HepG2 (cell line): Measurements from ENCODE around the gene DUS2. TPM values are rescaled to one million over a fixed set of nuclear protein-coding genes. Genes with fewer than 3 reads are reported as not detected.

ENCODE experiments used
- ATAC-seq: fragments of 200-7000 bp; cut with Tn5 transposase; 3 replicates; pipeline ENCODE4 v1.9.1; 2020; ENCODE audit warnings: mild to moderate bottlenecking, moderate library complexity
- BruUV-seq: library from RNA; stranded (reverse); fragments of 400-500 nt; replicated peaks from 2 replicates; lab custom pipeline; 2021; lab: Mats Ljungman, UMichigan
- CTCF ChIA-PET: fragments of 300-600 bp; formaldehyde crosslinking; extraction: SDS; loops from one replicate; lab custom pipeline; 2021; ENCODE audit warnings: low total read pairs, inconsistent platforms, low intra/inter-chr PET ratio; lab: Yijun Ruan, JAX
- POLR2A ChIA-PET: fragments of 350-600 bp; sonication (Branson Sonifier 250); formaldehyde crosslinking; loops from one replicate; lab custom pipeline; 2020; ENCODE audit warnings: antibody characterized with exemption, inconsistent platforms; lab: Yijun Ruan, JAX
- DNase-seq: peaks from one replicate; pipeline ENCODE4 v3.0.0-alpha.2; 2015; ENCODE audit warnings: low spot score
- FAIRE-seq: peaks from 3 replicates; lab custom pipeline; 2011; peaks lifted over from hg19 to GRCh38; lab: Jason Lieb, UNC
- H2AFZ ChIP-seq: one replicate; pipeline ENCODE4 v1.6.1; 2011; ENCODE audit warnings: low read length, inconsistent platforms
- H3K27ac ChIP-seq: fragments of 300-600 bp; 3 replicates; pipeline ENCODE4 v1.8.0; 2011; ENCODE audit warnings: mixed run types, mild to moderate bottlenecking, mixed read lengths, low read length, inconsistent platforms; ENCODE audit not compliant: insufficient read depth; ENCODE audit errors: extremely low read length
- H3K27me3 ChIP-seq, 2 experiments: fragments of 200-600 bp in 1 of 2; 2 replicates in 1 of 2; 3 replicates in 1 of 2; pipeline versions ENCODE4 v1.6.0 to v1.8.0; 2011; ENCODE audit warnings: low read length in 2 of 2, mild to moderate bottlenecking in 2 of 2, moderate library complexity in 2 of 2, inconsistent platforms in 1 of 2; ENCODE audit not compliant: insufficient read depth in 2 of 2, control insufficient read depth in 1 of 2
- H3K36me3 ChIP-seq, 2 experiments: fragments of 200-600 bp in 1 of 2; replicated peaks in 1 of 2; 2 replicates in 1 of 2; 3 replicates in 1 of 2; pipeline versions ENCODE4 v1.5.1 to v1.8.0; 2011; ENCODE audit warnings: low read length in 2 of 2, inconsistent platforms in 1 of 2; ENCODE audit not compliant: insufficient read depth in 2 of 2, control insufficient read depth in 1 of 2
- H3K4me1 ChIP-seq: 2 replicates; pipeline ENCODE4 v1.5.1; 2012; ENCODE audit warnings: low read length, inconsistent platforms; ENCODE audit not compliant: insufficient read depth
- H3K4me2 ChIP-seq: 2 replicates; pipeline ENCODE4 v1.6.0; 2011; ENCODE audit warnings: low read depth, low read length, inconsistent platforms
- H3K4me3 ChIP-seq, 3 experiments: fragments of 200-600 bp in 1 of 3; sonication (generic), shearing (Covaris generic) in 1 of 3; replicated peaks in 1 of 3; 2 replicates each; pipeline ENCODE4 v1.5.1; 2011 to 2016; ENCODE audit warnings: low read length in 3 of 3, inconsistent platforms in 2 of 3, low read depth in 2 of 3, mild to moderate bottlenecking in 2 of 3, control low read depth in 1 of 3, mixed read lengths in 1 of 3; ENCODE audit not compliant: insufficient read depth in 1 of 3
- H3K79me2 ChIP-seq: one replicate; pipeline ENCODE4 v1.6.1; 2011; ENCODE audit warnings: low read length, inconsistent platforms; ENCODE audit not compliant: insufficient read depth
- H3K9ac ChIP-seq: 2 replicates; pipeline ENCODE4 v1.6.0; 2011; ENCODE audit warnings: mild to moderate bottlenecking, low read depth, low read length, inconsistent platforms; ENCODE audit not compliant: insufficient read depth
- H3K9me3 ChIP-seq: 2 replicates; pipeline ENCODE4 v1.5.1; 2012; ENCODE audit warnings: mild to moderate bottlenecking, low read length
- H4K20me1 ChIP-seq: 2 replicates; pipeline ENCODE4 v1.6.0; 2011; ENCODE audit warnings: inconsistent platforms, mild to moderate bottlenecking, low read length, moderate library complexity; ENCODE audit not compliant: insufficient read depth
- GABPB1 ChIP-seq: IDR thresholded peaks from 2 replicates; pipeline ENCODE4 v1.6.1; 2016; ENCODE audit warnings: mild to moderate bottlenecking, missing genetic modification reagents, moderate library complexity, missing compliant biosample characterization
- NFKBIZ ChIP-seq: IDR thresholded peaks from 2 replicates; pipeline ENCODE4 v1.6.1; 2018; ENCODE audit warnings: missing genetic modification reagents, missing compliant biosample characterization
- RCOR2 ChIP-seq: IDR thresholded peaks from 2 replicates; pipeline ENCODE4 v1.6.1; 2016; ENCODE audit warnings: missing biosample characterization, missing genetic modification reagents
- SCMH1 ChIP-seq: sonication (generic); formaldehyde crosslinking; IDR thresholded peaks from 2 replicates; pipeline ENCODE4 v1.9.0; 2021; ENCODE audit warnings: missing genetic modification reagents, mild to moderate bottlenecking, borderline replicate concordance
- ZBTB38 ChIP-seq: sonication (generic); formaldehyde crosslinking; IDR thresholded peaks from 2 replicates; pipeline ENCODE4 v1.5.1; 2020; ENCODE audit warnings: mild to moderate bottlenecking, missing genetic modification reagents
- ZNF446 ChIP-seq: sonication (generic); formaldehyde crosslinking; IDR thresholded peaks from 2 replicates; pipeline ENCODE4 v1.5.0; 2020; ENCODE audit warnings: mild to moderate bottlenecking, missing genetic modification reagents
- ZNF569 ChIP-seq: sonication (generic); formaldehyde crosslinking; IDR thresholded peaks from 2 replicates; pipeline ENCODE4 v1.5.0; 2020; ENCODE audit warnings: mild to moderate bottlenecking, missing genetic modification reagents, moderate library complexity, borderline replicate concordance
- WGBS: methylation state at CpG from one replicate; pipeline ENCODE4 v1.1.6; 2017; ENCODE audit warnings: low lambda C conversion rate; 5-methylcytosine and 5-hydroxymethylcytosine counted together
- in situ Hi-C: cut with HindIII; loops from 2 replicates; pipeline ENCODE4 v1.10.0; 2017; ENCODE audit warnings: low pct_unique_long_range_greater_than_20kb; ENCODE audit not compliant: extremely low pct_ligation_motif_present
- intact Hi-C: fragments of 100-400 bp; cut with micrococcal nuclease; formaldehyde crosslinking; loops from one replicate; pipeline ENCODE4 v1.10.0; 2022; ENCODE audit not compliant: unreplicated experiment
- polyA plus RNA-seq, 8 experiments: library from polyadenylated mRNA; depleted of rRNA in 3 of 8; stranded (reverse) in 7 of 8; unstranded in 1 of 8; fragments of >200 nt; fragmentation: Illumina TruSeq in 4 of 8; extraction: Trizol in 4 of 8; gene quantifications; 2 replicates each; pipeline versions ENCODE4 v1.2.1 to v1.2.3, GENCODE V29; 2011 to 2016; ENCODE audit warnings: low read depth in 4 of 8, missing spikeins in 1 of 8, mixed read lengths in 1 of 8; ENCODE audit not compliant: insufficient read depth in 1 of 8
- total RNA-seq, 5 experiments: library from RNA; depleted of rRNA; stranded (reverse); fragments of >200 nt; fragmentation: Illumina TruSeq; extraction: Trizol; gene quantifications; 2 replicates each; pipeline ENCODE4 v1.2.3, GENCODE V29; 2016; ENCODE audit warnings: low read depth in 1 of 5
- TF ChIP-seq, protein P1 (sequence below): IDR thresholded peaks from 2 replicates; pipeline ENCODE4 v1.6.1; 2016; ENCODE audit warnings: mild to moderate bottlenecking, missing biosample characterization, missing genetic modification reagents

The DUS2 gene
- total and polyA plus RNA-seq, 2 of the 13 experiments (the other 11 are each of a cell fraction or from before 2014, with no cell fraction given) = 17.8 to 25.1 TPM

DNA sequence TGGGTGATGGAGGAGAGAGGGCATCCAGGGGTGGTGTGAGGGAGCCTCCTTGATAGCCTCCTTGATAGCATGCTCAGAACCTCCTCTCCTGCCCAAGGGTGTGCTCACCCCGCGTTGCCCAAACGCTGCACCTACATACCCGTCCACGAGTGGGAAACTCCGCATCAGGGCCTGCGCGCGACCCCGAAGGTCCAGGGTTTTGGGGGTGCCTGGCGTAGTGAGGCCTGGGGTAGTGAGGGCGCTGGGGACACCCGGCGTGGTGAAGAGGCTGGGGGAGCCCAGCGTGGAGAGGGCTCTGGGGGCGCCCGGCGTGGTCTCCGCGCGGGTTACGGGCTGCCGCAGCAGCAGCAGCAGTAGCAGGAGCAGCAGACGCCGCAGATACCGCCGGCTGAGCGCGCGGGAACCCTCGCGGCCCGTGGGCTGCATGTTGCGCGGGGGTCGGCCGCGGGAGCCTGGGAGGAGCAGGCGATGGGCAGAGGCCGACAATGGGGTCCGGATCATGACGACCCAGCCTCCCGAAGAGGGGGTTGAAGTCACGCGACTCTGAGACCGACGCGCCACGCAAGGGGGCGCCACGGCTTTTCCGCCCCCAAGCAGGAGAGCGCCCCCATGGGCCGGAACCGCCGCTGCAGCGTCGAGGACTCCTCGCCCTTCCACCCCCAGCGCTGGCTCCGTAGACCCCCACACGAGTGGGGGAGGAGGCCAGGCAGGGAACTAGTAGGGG is 43.0 kb upstream of the DUS2 start, which contains the start of gene DPEP3 (continued):
- TF ChIP-seq RCOR2 (CRISPR knock-in tag) (no peak), ZNF569 (CRISPR knock-in tag) (no peak)

DNA sequence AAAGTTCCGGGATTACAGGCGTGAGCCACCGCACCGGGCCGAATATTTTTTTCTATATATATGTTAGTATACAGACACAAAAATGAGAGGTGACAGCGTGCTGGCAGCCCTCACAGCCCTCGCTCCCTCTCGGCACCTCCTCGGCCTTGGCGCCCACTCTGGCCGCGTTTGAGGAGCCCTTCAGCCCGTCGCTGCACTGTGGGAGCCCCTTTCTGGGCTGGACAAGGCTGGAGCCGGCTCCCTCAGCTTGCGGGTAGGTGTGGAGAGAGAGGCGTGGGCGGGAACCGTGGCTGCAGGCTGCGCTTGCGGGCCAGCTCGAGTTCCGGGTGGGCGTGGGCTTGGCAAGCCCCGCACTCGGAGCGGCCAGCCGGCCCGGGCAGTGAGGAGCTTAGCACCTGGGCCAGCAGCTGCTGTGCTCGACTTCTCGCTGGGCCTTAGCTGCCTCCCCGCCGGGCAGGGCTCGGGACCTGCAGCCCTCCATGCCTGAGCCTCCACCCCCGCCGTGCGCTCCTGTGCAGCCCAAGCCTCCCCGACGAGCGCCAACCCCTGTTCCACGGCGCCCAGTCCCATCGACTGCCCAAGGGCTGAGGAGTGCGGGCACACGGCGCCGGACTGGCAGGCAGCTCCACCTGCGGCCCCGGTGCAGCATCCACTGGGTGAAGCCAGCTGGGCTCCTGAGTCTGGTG is 40.9 kb upstream of the DUS2 start:
- no peak for FAIRE-seq
- Histone ChIP-seq H3K79me2 (no peaks in the 10 kb centered on the region), H3K4me1 (peaks cover 47% of the 10 kb centered on the region), H3K36me3 (no peaks in the 10 kb centered on the region), H3K27me3 (peaks cover 0 to 14% of the 10 kb centered on the region in 2 experiments; a peak in 3 of 5 replicates), H3K4me2 (no peak overlapping the region), H3K9me3 (no peaks in the 10 kb centered on the region), H3K27ac (no peak overlapping the region), H3K4me3 (no peak overlapping the region), H2AFZ (no peak overlapping the region), H4K20me1 (no peaks in the 10 kb centered on the region), H3K9ac (no peak overlapping the region)
- no peak for DNase-seq
- TF ChIP-seq NFKBIZ (no peak), ZBTB38 (0 out of 2 replicates have a peak, but pooled peaks have one; percentile 14), SCMH1 (CRISPR knock-in tag) (no peak), ZNF446 (CRISPR knock-in tag) (no peak), GABPB1 (peak; percentile 29; the same call in 1 of the 2 replicates)
- TF ChIP-seq, protein P1, sequence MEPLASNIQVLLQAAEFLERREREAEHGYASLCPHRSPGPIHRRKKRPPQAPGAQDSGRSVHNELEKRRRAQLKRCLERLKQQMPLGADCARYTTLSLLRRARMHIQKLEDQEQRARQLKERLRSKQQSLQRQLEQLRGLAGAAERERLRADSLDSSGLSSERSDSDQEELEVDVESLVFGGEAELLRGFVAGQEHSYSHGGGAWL (CRISPR knock-in tag) = 0 out of 2 replicates have a peak, but pooled peaks have one; percentile 12
- CTCF ChIA-PET = no interaction called here
- ATAC-seq = no peak
- in situ Hi-C loops (no loop called here), intact Hi-C loops (no loop called here)
- BruUV-seq = no TSS peak
- POLR2A ChIA-PET = interaction anchor here (1.2 to 3.8 kb wide), 9 partner anchors 9 to 70 kb away, joined by 3 to 17 read pairs (median 8); partner anchors contain the start of genes DDX28, DPEP2, DUS2 and LCAT
- 86% methylated on average over 42 of the region's 49 CpGs for WGBS
